AG04450 (cell line): ENCODE measurements around the gene TTLL1. TPM values are rescaled to one million over a fixed set of nuclear protein-coding genes. Genes with fewer than 3 reads are reported as not detected.

Source experiments
- CTCF ChIA-PET: fragments of 300-600, 350-600 bp; formaldehyde crosslinking; extraction: SDS; loops from one replicate; lab custom pipeline; 2022; ENCODE audit warnings: antibody characterized with exemption, inconsistent platforms; lab: Charles Lee
- POLR2A ChIA-PET: fragments of 350-600 bp; formaldehyde crosslinking; extraction: SDS; loops from one replicate; lab custom pipeline; 2021; ENCODE audit warnings: antibody characterized with exemption, inconsistent platforms; lab: Yijun Ruan, JAX
- DNase-seq: peaks from one replicate; pipeline ENCODE4 v3.0.0-alpha.2; 2011; ENCODE audit warnings: low read depth, low spot score
- H3K27ac ChIP-seq: one replicate; pipeline ENCODE4 v1.5.1; 2012; ENCODE audit warnings: low read depth, low read length, control low read depth
- H3K27me3 ChIP-seq: one replicate; pipeline ENCODE4 v1.6.0; 2012; ENCODE audit warnings: low read length; ENCODE audit not compliant: control insufficient read depth, insufficient read depth
- H3K4me3 ChIP-seq: 2 replicates; pipeline ENCODE4 v1.5.1; 2011; ENCODE audit warnings: mild to moderate bottlenecking, low read depth, low read length, control low read depth
- H3K9me3 ChIP-seq: 2 replicates; pipeline ENCODE4 v1.5.1; 2012; ENCODE audit warnings: low read length; ENCODE audit not compliant: control insufficient read depth, insufficient read depth
- polyA plus RNA-seq: library from polyadenylated mRNA; depleted of rRNA; stranded (reverse); fragments of >200 nt; gene quantifications from 2 replicates; pipeline ENCODE4 v1.2.3, GENCODE V29; 2011
- TF ChIP-seq, protein P1 (sequence below): IDR thresholded peaks from 2 replicates; pipeline ENCODE4 v1.5.1; 2011; ENCODE audit warnings: low read depth, low read length, control low read depth, inconsistent platforms

TTLL1 gene
- polyA plus RNA-seq, 1 experiment: 17.5 TPM

DNA sequence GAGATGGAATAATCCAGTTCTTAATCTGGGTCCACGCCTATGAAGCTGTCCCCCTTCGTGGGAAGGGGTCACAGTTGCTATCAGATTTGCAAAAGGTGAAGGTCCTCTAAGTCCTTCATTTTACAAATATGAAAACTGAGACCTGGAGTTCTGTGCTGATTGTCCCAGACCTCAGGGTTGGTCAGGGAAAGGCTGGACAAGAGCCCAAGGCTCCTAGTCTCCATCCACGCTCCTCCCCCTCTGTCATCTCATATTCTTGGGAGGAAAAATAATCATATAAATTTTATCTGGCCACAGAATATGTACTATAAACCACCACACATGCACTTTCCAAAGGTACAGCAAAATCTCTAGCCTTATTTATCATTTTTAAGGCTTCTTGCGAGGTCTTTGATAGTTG lies 79.7 kb downstream of the TTLL1 start:
- no peak for DNase-seq
- POLR2A ChIA-PET: no interaction called here
- Histone ChIP-seq H3K4me3 (no peak overlapping the region), H3K27me3 (no peaks in the 10 kb centered on the region), H3K27ac (no peak overlapping the region), H3K9me3 (no peaks in the 10 kb centered on the region)
- TF ChIP-seq, protein P1, sequence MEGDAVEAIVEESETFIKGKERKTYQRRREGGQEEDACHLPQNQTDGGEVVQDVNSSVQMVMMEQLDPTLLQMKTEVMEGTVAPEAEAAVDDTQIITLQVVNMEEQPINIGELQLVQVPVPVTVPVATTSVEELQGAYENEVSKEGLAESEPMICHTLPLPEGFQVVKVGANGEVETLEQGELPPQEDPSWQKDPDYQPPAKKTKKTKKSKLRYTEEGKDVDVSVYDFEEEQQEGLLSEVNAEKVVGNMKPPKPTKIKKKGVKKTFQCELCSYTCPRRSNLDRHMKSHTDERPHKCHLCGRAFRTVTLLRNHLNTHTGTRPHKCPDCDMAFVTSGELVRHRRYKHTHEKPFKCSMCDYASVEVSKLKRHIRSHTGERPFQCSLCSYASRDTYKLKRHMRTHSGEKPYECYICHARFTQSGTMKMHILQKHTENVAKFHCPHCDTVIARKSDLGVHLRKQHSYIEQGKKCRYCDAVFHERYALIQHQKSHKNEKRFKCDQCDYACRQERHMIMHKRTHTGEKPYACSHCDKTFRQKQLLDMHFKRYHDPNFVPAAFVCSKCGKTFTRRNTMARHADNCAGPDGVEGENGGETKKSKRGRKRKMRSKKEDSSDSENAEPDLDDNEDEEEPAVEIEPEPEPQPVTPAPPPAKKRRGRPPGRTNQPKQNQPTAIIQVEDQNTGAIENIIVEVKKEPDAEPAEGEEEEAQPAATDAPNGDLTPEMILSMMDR: no peak
- CTCF ChIA-PET: interaction anchor here (0.6 kb wide), 1 partner anchor 189 kb away, joined by 3 read pairs; no protein-coding TSS in a partner anchor

DNA sequence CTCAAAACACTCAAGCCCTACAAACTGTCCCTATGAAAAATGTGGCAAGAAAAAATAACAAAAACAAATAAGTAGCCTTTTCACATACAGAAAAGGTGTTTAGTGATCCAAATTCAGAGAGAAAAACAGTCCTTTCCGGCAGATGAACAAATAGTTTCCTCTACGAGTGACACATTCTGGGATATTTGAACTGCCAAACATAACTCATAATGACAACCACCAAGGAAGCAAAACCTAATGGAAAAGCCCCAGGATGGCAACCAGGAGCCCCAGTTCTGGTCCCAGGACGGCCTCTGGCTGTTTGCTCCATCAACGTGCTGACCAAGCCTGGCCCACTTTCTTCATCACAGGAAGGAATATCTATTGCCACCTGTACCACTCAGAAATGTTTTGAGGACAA lies 80.3 kb downstream of the TTLL1 start:
- TF ChIP-seq, protein P1: no peak
- POLR2A ChIA-PET: no interaction called here
- H3K4me3 ChIP-seq: no peak overlapping the region
- H3K9me3 ChIP-seq: no peaks in the 10 kb centered on the region
- no peak overlapping the region for H3K27ac ChIP-seq
- no peaks in the 10 kb centered on the region for H3K27me3 ChIP-seq
- CTCF ChIA-PET: interaction anchor here (0.9 kb wide), 1 partner anchor 25 kb away, joined by 3 read pairs; no protein-coding TSS in a partner anchor
- DNase-seq: no peak

DNA sequence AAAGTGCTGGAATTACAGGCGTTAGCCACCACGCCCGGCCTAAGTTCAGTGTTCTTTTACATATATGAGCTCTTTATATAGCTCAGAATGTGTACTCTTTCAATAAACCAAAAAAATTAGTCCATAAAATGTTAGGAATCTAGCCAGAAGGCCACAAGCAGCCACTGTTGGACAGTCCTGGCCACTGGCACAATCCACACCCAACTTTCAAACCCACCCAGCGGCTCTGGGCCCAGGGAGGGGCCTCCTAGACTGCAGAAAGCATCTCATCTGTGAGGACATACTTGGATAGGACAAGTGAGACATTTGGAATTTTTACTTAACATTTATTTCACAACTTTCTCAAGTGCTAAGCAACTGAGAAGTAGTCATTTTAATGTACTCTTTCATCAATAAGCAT lies 80.7 kb downstream of the TTLL1 start:
- DNase-seq: no peak
- ChIA-PET CTCF (interaction anchor here (0.9 kb wide), 1 partner anchor 25 kb away, joined by 3 read pairs; no protein-coding TSS in a partner anchor), POLR2A (interaction anchor here (1.1 kb wide), 1 partner anchor 13 kb away, joined by 3 read pairs; no protein-coding TSS in a partner anchor)
- H3K4me3 ChIP-seq: no peak overlapping the region
- H3K9me3 ChIP-seq: no peaks in the 10 kb centered on the region
- TF ChIP-seq, protein P1: no peak
- H3K27me3 ChIP-seq: no peaks in the 10 kb centered on the region
- no peak overlapping the region for H3K27ac ChIP-seq

DNA sequence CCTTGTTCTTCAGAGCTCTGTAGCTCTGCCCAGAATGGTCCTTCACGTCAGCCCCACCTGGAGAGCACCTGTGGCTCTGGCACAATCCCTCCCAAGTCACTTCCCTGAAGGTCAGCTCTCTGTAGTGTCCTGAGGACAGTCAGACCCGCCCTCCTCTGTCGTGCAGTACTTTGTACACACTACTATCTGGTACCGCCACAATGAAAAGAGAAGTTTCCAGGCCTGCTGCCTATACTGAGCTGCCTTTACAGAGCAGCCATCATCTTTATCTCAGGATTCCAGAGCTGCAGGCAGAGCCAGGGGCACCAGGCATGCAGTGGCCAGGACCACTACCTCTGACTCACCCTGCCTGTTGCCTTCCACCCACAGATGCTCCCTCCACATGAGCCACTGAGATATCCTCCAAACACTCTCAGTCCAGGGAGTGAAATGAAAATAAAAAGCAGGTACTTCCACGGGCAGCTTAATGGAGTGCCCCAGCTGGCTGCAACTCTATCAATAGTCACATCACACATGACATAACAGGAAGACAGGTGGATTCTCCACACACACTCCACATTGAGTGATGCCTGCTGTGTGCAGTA lies 81.6 kb downstream of the TTLL1 start:
- H3K9me3 ChIP-seq: no peaks in the 10 kb centered on the region
- CTCF ChIA-PET: no interaction called here
- no peak overlapping the region for H3K4me3 ChIP-seq
- DNase-seq: no peak
- no peak overlapping the region for H3K27ac ChIP-seq
- H3K27me3 ChIP-seq: no peaks in the 10 kb centered on the region
- POLR2A ChIA-PET: interaction anchor here (1.1 kb wide), 1 partner anchor 13 kb away, joined by 3 read pairs; no protein-coding TSS in a partner anchor
- TF ChIP-seq, protein P1: no peak

DNA sequence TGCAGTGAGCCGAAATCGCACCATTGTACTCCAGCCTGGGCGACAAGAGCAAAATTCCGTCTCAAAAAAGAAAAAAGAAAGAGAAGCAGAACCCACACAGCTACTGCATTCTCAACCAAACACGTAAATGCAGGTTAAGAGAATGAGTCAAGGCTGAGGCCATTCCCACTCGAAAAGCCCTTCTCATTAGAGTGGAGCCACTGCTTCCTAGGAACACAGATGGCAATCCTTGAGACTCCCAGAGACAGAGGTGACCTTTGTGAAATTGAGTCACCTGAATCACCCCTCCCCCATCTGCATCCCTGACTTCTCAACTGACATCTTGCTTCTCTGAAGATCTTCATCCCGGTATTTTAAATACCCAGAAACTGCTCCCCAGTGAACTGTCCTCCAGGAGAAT lies 82.4 kb downstream of the TTLL1 start:
- no peaks in the 10 kb centered on the region for H3K9me3 ChIP-seq
- TF ChIP-seq, protein P1: no peak
- no peak overlapping the region for H3K4me3 ChIP-seq
- DNase-seq: no peak
- H3K27me3 ChIP-seq: no peaks in the 10 kb centered on the region
- H3K27ac ChIP-seq: no peak overlapping the region
- POLR2A ChIA-PET: no interaction called here
- CTCF ChIA-PET: no interaction called here
